NB4 (cell line): Measurements from ENCODE around the gene OMA1.

Experiments
- CTCF ChIP-seq: IDR thresholded peaks from one replicate; pipeline ENCODE4 v1.5.1; 2012; ENCODE audit warnings: low read depth, low read length
- MAX ChIP-seq: IDR thresholded peaks from 2 replicates; pipeline ENCODE4 v1.6.1; 2011; ENCODE audit warnings: low read depth, low read length
- MYC ChIP-seq: IDR thresholded peaks from 2 replicates; pipeline ENCODE4 v1.6.1; 2011; ENCODE audit warnings: low read depth, low read length
- POLR2A ChIP-seq: IDR thresholded peaks from 2 replicates; pipeline ENCODE4 v1.6.1; 2011; ENCODE audit warnings: mild to moderate bottlenecking; ENCODE audit not compliant: insufficient read length; ENCODE audit errors: extremely low read depth

GRCh38 chr1:58477390-58477789 is 69.1 kb downstream of the OMA1 start:
- TF ChIP-seq CTCF (no peak), POLR2A (no peak), MYC (no peak), MAX (no peak)
